Panc1 (cell line): ENCODE measurements around the gene HNRNPAB. TPM values are rescaled to one million over a fixed set of nuclear protein-coding genes. Genes with fewer than 3 reads are reported as not detected.

ENCODE experiments used
- ATAC-seq: fragments of 200-7000 bp; cut with Tn5 transposase; 2 replicates; pipeline ENCODE4 v1.9.1; 2020; ENCODE audit warnings: mild to moderate bottlenecking, moderate library complexity
- BruUV-seq: library from RNA; stranded (reverse); fragments of 400-500 nt; replicated peaks from 2 replicates; lab custom pipeline; 2021; lab: Mats Ljungman, UMichigan
- CTCF ChIA-PET: fragments of 300-600 bp; sonication (Branson Sonifier 250); formaldehyde crosslinking; loops from one replicate; lab custom pipeline; 2022; ENCODE audit warnings: antibody characterized with exemption; lab: Charles Lee
- POLR2A ChIA-PET: fragments of 300-600 bp; sonication (Branson Sonifier 250); formaldehyde crosslinking; loops from one replicate; lab custom pipeline; 2022; ENCODE audit warnings: antibody characterized with exemption; lab: Charles Lee
- DNase-seq: peaks from one replicate; pipeline ENCODE4 v3.0.0-alpha.2; 2010; ENCODE audit warnings: low read depth, low spot score
- H3K27ac ChIP-seq: 2 replicates; pipeline ENCODE4 v1.5.1; 2011; ENCODE audit warnings: mild to moderate bottlenecking, low read length, inconsistent platforms
- H3K27me3 ChIP-seq: fragments of 200-500 bp; sonication (Bioruptor generic); 2 replicates; pipeline ENCODE4 v1.6.0; 2014; ENCODE audit warnings: low read length, inconsistent platforms; ENCODE audit not compliant: control insufficient read depth, insufficient read depth
- H3K36me3 ChIP-seq: fragments of 200-500 bp; sonication (Bioruptor generic); 2 replicates; pipeline ENCODE4 v1.5.1; 2014; ENCODE audit warnings: inconsistent platforms, mild to moderate bottlenecking, low read length, moderate library complexity; ENCODE audit not compliant: control insufficient read depth, insufficient read depth
- H3K4me1 ChIP-seq: 2 replicates; pipeline ENCODE4 v1.5.1; 2011; ENCODE audit warnings: inconsistent platforms, mild to moderate bottlenecking, low read length, moderate library complexity; ENCODE audit not compliant: control insufficient read depth, insufficient read depth
- H3K4me3 ChIP-seq, 2 experiments: 2 replicates each; pipeline ENCODE4 v1.5.1; 2011 to 2012; ENCODE audit warnings: low read depth in 2 of 2, low read length in 2 of 2, mild to moderate bottlenecking in 2 of 2, inconsistent platforms in 1 of 2, moderate library complexity in 1 of 2
- H3K9me3 ChIP-seq: fragments of 200-500 bp; sonication (Bioruptor generic); 2 replicates; pipeline ENCODE4 v1.5.1; 2014; ENCODE audit warnings: low read depth, mild to moderate bottlenecking, inconsistent platforms, low read length, moderate library complexity; ENCODE audit not compliant: control insufficient read depth, insufficient read depth
- POLR2AphosphoS5 ChIP-seq: IDR thresholded peaks from 2 replicates; pipeline ENCODE4 v1.6.1; 2012; ENCODE audit warnings: mild to moderate bottlenecking, low read depth, low read length, moderate library complexity
- SIN3A ChIP-seq: IDR thresholded peaks from 2 replicates; pipeline ENCODE4 v1.6.1; 2012; ENCODE audit warnings: low read depth, mild to moderate bottlenecking, low read length, moderate library complexity, borderline replicate concordance; ENCODE audit not compliant: insufficient read depth
- TCF7L2 ChIP-seq: IDR thresholded peaks from 2 replicates; pipeline ENCODE4 v1.6.1; 2011; ENCODE audit warnings: mild to moderate bottlenecking, low read depth, low read length, inconsistent platforms
- in situ Hi-C: cut with HindIII; loops from 2 replicates; pipeline ENCODE4 v1.10.0; 2016; ENCODE audit warnings: low sequenced_read_pairs, low pct_unique_long_range_greater_than_20kb
- intact Hi-C: fragments of 100-400 bp; cut with micrococcal nuclease; formaldehyde crosslinking; loops from one replicate; pipeline ENCODE4 v1.10.0; 2022; ENCODE audit not compliant: unreplicated experiment
- total RNA-seq: library from RNA; stranded (reverse); gene quantifications from one replicate; pipeline ENCODE4 v1.2.1, GENCODE V29; 2021; ENCODE audit not compliant: unreplicated experiment
- TF ChIP-seq, protein P1 (sequence below), 2 experiments: IDR thresholded peaks; 2 replicates each; pipeline ENCODE4 v1.6.1; 2011 to 2012; ENCODE audit warnings: low read depth in 2 of 2, control low read depth in 1 of 2, low read length in 1 of 2, mild to moderate bottlenecking in 1 of 2, moderate library complexity in 1 of 2; ENCODE audit not compliant: insufficient read depth in 1 of 2
- TF ChIP-seq, protein P2 (sequence below): fragments of 450-650 bp; IDR thresholded peaks from 2 replicates; pipeline ENCODE4 v1.5.1; 2017; ENCODE audit warnings: mild to moderate bottlenecking

HNRNPAB gene
- total RNA-seq, 1 experiment from 2014 or later, result 273 TPM

- TSS peak; percentile 94 for BruUV-seq
Measured at GRCh38 chr5:178203670-178204181, 607 bp upstream of the HNRNPAB start.

DNA sequence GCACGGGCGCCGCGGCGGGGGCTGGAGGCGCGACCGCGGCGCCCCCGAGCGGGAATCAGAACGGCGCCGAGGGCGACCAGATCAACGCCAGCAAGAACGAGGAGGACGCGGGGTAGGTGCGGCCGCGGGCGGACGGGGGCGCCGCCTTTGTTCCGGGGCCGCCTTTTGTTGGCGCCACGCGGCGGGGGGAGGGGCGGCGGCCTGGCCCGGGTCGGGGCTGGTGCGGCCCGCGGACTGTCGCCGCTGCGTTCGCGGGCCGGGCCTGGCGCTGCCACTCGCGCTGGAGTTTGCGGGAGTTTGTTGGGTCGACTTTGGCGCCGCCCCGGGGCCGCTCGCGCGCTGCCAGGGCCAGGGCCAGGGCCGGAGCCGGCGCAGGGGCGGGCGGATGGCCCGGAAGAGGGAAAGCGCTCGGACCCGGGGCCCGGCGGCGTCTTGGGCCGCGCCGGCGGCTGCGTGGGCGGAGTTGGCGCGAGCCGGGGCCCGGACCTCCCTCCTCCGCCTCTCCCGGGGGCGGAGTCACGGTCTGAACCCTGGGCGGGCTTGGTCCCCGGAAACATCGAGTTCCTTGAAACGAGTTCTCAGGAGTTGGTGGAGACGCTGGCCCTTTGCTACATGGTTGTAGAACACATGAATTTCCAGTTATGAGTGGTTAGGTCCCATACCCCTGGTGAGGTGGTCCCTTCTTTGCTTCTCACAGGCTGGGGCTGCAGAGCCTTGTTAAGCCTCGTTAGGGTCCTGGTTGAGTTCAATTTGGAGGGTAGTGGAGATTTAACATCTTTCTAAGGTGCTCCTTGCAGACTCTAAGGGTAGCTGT lies 809 bp downstream of the HNRNPAB start:
- POLR2A ChIA-PET, result no interaction called here
- Histone ChIP-seq H3K27ac (peak overlapping the region; percentile 87), H3K36me3 (peaks cover 24% of the 10 kb centered on the region), H3K9me3 (no peaks in the 10 kb centered on the region), H3K27me3 (no peaks in the 10 kb centered on the region), H3K4me3 (peak overlapping the region; percentile 92 to 97), H3K4me1 (peaks cover 41% of the 10 kb centered on the region)
- no TSS peak for BruUV-seq
- CTCF ChIA-PET, result no interaction called here
- intact Hi-C loops, result no loop called here
- TF ChIP-seq, protein P1, sequence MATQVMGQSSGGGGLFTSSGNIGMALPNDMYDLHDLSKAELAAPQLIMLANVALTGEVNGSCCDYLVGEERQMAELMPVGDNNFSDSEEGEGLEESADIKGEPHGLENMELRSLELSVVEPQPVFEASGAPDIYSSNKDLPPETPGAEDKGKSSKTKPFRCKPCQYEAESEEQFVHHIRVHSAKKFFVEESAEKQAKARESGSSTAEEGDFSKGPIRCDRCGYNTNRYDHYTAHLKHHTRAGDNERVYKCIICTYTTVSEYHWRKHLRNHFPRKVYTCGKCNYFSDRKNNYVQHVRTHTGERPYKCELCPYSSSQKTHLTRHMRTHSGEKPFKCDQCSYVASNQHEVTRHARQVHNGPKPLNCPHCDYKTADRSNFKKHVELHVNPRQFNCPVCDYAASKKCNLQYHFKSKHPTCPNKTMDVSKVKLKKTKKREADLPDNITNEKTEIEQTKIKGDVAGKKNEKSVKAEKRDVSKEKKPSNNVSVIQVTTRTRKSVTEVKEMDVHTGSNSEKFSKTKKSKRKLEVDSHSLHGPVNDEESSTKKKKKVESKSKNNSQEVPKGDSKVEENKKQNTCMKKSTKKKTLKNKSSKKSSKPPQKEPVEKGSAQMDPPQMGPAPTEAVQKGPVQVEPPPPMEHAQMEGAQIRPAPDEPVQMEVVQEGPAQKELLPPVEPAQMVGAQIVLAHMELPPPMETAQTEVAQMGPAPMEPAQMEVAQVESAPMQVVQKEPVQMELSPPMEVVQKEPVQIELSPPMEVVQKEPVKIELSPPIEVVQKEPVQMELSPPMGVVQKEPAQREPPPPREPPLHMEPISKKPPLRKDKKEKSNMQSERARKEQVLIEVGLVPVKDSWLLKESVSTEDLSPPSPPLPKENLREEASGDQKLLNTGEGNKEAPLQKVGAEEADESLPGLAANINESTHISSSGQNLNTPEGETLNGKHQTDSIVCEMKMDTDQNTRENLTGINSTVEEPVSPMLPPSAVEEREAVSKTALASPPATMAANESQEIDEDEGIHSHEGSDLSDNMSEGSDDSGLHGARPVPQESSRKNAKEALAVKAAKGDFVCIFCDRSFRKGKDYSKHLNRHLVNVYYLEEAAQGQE (IDR thresholded peaks at IDR 0.05; ENCODE audit: insufficient read depth in 1 of 2, low read depth in 2 of 2, low read length in 1 of 2), result no peak
- TF ChIP-seq, protein P2, sequence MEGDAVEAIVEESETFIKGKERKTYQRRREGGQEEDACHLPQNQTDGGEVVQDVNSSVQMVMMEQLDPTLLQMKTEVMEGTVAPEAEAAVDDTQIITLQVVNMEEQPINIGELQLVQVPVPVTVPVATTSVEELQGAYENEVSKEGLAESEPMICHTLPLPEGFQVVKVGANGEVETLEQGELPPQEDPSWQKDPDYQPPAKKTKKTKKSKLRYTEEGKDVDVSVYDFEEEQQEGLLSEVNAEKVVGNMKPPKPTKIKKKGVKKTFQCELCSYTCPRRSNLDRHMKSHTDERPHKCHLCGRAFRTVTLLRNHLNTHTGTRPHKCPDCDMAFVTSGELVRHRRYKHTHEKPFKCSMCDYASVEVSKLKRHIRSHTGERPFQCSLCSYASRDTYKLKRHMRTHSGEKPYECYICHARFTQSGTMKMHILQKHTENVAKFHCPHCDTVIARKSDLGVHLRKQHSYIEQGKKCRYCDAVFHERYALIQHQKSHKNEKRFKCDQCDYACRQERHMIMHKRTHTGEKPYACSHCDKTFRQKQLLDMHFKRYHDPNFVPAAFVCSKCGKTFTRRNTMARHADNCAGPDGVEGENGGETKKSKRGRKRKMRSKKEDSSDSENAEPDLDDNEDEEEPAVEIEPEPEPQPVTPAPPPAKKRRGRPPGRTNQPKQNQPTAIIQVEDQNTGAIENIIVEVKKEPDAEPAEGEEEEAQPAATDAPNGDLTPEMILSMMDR, result no peak; the same call in 1 of the 2 replicates
- TF ChIP-seq TCF7L2 (no peak), SIN3A (peak; percentile 76; the same call in 1 of the 2 replicates), POLR2AphosphoS5 (peak; percentile 60)
- no peak for DNase-seq
- ATAC-seq, result peak; percentile 60
- in situ Hi-C loops, result no loop called here

More at GRCh38 chr5:178203670-178204181, 607 bp upstream of the HNRNPAB start:
- in situ Hi-C loops, result no loop called here
- ChIA-PET POLR2A (interaction anchor here (0.6 to 0.8 kb wide), 2 partner anchors 49 to 54 kb away, joined by 3 read pairs; no protein-coding TSS in a partner anchor), CTCF (no interaction called here)
- Histone ChIP-seq H3K9me3 (no peaks in the 10 kb centered on the region), H3K27ac (peak overlapping the region; percentile 91), H3K4me3 (peak overlapping the region; percentile 92 to 97), H3K36me3 (peaks cover 24% of the 10 kb centered on the region), H3K27me3 (no peaks in the 10 kb centered on the region), H3K4me1 (peaks cover 35% of the 10 kb centered on the region)
- intact Hi-C loops, result no loop called here
- DNase-seq (no peak), ATAC-seq (peak; percentile 10)
- TF ChIP-seq SIN3A, result no peak
- TF ChIP-seq POLR2AphosphoS5, result no peak
- TF ChIP-seq, protein P1 (IDR thresholded peaks at IDR 0.05; ENCODE audit: insufficient read depth in 1 of 2, low read depth in 2 of 2, low read length in 1 of 2), result no peak
- no peak for TF ChIP-seq TCF7L2
- TF ChIP-seq, protein P2, result no peak
